Measurements from ENCODE around the gene SPSB4.

The SPSB4 gene

DNA sequence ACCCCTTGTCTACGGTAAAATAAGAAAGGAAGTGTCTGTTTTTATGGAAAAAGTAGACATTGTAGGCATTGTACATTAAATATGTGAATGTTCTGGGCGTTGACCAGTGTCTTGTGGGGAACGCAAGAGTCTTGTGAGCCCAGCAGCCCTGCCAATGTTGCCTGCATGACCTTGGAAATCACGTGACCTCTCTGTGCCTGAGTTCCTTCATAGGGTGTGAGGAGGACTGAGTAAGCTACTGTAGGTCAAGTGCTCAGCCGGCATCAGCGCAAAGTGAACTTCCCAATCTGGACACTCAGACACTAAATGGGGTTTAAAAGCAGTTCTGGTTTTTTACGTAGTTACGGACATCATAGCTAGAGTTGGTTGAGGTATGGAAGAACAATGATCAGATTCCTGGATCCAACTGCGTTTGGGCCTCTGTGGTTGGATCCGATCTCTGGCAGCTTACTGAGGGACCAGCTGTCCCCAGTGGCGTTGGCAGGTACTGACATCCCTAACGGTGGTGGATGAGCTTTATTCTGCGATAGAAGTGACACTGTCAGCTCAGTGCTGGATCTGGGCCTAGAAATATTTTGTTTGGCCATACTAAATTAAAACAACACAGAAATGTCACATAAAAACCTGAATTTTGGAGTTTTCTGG lies 63.8 kb downstream of the SPSB4 start:
- ATAC-seq: peak; percentile 54; the same call in 1 of the 3 replicates
- TF ChIP-seq BACH2 (CRISPR knock-in tag; IDR thresholded peaks at IDR 0.05; ENCODE audit: borderline replicate concordance): no peak
- no peak for TF ChIP-seq ZFP30 (CRISPR knock-in tag; IDR thresholded peaks at IDR 0.05)
- no peak for TF ChIP-seq CSDC2 (CRISPR knock-in tag; IDR thresholded peaks at IDR 0.05)
- TF ChIP-seq ZNF565 (CRISPR knock-in tag; conservative IDR thresholded peaks at IDR 0.05; ENCODE audit: low read depth): no peak
- TF ChIP-seq, protein P1, sequence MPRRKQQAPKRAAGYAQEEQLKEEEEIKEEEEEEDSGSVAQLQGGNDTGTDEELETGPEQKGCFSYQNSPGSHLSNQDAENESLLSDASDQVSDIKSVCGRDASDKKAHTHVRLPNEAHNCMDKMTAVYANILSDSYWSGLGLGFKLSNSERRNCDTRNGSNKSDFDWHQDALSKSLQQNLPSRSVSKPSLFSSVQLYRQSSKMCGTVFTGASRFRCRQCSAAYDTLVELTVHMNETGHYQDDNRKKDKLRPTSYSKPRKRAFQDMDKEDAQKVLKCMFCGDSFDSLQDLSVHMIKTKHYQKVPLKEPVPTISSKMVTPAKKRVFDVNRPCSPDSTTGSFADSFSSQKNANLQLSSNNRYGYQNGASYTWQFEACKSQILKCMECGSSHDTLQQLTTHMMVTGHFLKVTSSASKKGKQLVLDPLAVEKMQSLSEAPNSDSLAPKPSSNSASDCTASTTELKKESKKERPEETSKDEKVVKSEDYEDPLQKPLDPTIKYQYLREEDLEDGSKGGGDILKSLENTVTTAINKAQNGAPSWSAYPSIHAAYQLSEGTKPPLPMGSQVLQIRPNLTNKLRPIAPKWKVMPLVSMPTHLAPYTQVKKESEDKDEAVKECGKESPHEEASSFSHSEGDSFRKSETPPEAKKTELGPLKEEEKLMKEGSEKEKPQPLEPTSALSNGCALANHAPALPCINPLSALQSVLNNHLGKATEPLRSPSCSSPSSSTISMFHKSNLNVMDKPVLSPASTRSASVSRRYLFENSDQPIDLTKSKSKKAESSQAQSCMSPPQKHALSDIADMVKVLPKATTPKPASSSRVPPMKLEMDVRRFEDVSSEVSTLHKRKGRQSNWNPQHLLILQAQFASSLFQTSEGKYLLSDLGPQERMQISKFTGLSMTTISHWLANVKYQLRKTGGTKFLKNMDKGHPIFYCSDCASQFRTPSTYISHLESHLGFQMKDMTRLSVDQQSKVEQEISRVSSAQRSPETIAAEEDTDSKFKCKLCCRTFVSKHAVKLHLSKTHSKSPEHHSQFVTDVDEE (CRISPR knock-in tag; IDR thresholded peaks at IDR 0.05): no peak
- TF ChIP-seq ZC3H10 (CRISPR knock-in tag; IDR thresholded peaks at IDR 0.05): no peak
- TF ChIP-seq PPARA (CRISPR knock-in tag; IDR thresholded peaks at IDR 0.05; ENCODE audit: borderline replicate concordance): no peak
- no peak for TF ChIP-seq RARB (CRISPR knock-in tag; IDR thresholded peaks at IDR 0.05)
- TF ChIP-seq CREB5 (CRISPR knock-in tag; IDR thresholded peaks at IDR 0.05; ENCODE audit: low read depth): no peak
- TF ChIP-seq ZFP3 (CRISPR knock-in tag; IDR thresholded peaks at IDR 0.05): no peak
- TF ChIP-seq ZNF70 (CRISPR knock-in tag; IDR thresholded peaks at IDR 0.05): no peak
- no peak for TF ChIP-seq POU6F1 (CRISPR knock-in tag; IDR thresholded peaks at IDR 0.05; ENCODE audit: borderline replicate concordance, low read depth)
- no peak for TF ChIP-seq PATZ1 (CRISPR knock-in tag; IDR thresholded peaks at IDR 0.05; ENCODE audit: borderline replicate concordance)
- TF ChIP-seq ISL1 (CRISPR knock-in tag; IDR thresholded peaks at IDR 0.05): no peak
- TF ChIP-seq TOX (CRISPR knock-in tag; IDR thresholded peaks at IDR 0.05; ENCODE audit: borderline replicate concordance): no peak
- TF ChIP-seq ARNTL (CRISPR knock-in tag; IDR thresholded peaks at IDR 0.05; ENCODE audit: borderline replicate concordance, low read depth): no peak

GRCh38 chr3:141115789-141116541 lies 64.8 kb downstream of the SPSB4 start:
- no peak for ATAC-seq
- TF ChIP-seq ESRRG (CRISPR knock-in tag; IDR thresholded peaks at IDR 0.05) (no peak), CREB5 (CRISPR knock-in tag; IDR thresholded peaks at IDR 0.05; ENCODE audit: low read depth) (no peak), ZNF8 (CRISPR knock-in tag; IDR thresholded peaks at IDR 0.05) (no peak), CSDC2 (CRISPR knock-in tag; IDR thresholded peaks at IDR 0.05) (no peak), RARB (CRISPR knock-in tag; IDR thresholded peaks at IDR 0.05) (no peak), ZNF565 (CRISPR knock-in tag; conservative IDR thresholded peaks at IDR 0.05; ENCODE audit: low read depth) (no peak), ZFP3 (CRISPR knock-in tag; IDR thresholded peaks at IDR 0.05) (no peak), POU6F1 (CRISPR knock-in tag; IDR thresholded peaks at IDR 0.05; ENCODE audit: borderline replicate concordance, low read depth) (no peak), PPARA (CRISPR knock-in tag; IDR thresholded peaks at IDR 0.05; ENCODE audit: borderline replicate concordance) (no peak), ZFP30 (CRISPR knock-in tag; IDR thresholded peaks at IDR 0.05) (no peak), ZC3H10 (CRISPR knock-in tag; IDR thresholded peaks at IDR 0.05) (no peak), ISL1 (CRISPR knock-in tag; IDR thresholded peaks at IDR 0.05) (no peak)
- TF ChIP-seq, protein P2, sequence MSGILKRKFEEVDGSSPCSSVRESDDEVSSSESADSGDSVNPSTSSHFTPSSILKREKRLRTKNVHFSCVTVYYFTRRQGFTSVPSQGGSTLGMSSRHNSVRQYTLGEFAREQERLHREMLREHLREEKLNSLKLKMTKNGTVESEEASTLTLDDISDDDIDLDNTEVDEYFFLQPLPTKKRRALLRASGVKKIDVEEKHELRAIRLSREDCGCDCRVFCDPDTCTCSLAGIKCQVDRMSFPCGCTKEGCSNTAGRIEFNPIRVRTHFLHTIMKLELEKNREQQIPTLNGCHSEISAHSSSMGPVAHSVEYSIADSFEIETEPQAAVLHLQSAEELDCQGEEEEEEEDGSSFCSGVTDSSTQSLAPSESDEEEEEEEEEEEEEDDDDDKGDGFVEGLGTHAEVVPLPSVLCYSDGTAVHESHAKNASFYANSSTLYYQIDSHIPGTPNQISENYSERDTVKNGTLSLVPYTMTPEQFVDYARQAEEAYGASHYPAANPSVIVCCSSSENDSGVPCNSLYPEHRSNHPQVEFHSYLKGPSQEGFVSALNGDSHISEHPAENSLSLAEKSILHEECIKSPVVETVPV (CRISPR knock-in tag; IDR thresholded peaks at IDR 0.05): no peak
- TF ChIP-seq, protein P1 (CRISPR knock-in tag; IDR thresholded peaks at IDR 0.05): no peak
